Ovary (tissue), 3 donors: Measurements from ENCODE around the gene AGMO.

Experiments used
- POLR2A ChIP-seq: fragments of 450-650 bp; IDR thresholded peaks from one replicate; pipeline ENCODE4 v1.6.1; 2017; ENCODE audit warnings: antibody characterized with exemption, mild to moderate bottlenecking, moderate library complexity
- TF ChIP-seq, protein P1 (sequence below), 3 donors: fragments of 450-650 bp in 2 of 3; fragments of 200-600 bp in 1 of 3; IDR thresholded peaks; one replicate each; pipeline versions ENCODE4 v1.5.1 to v1.8.0; 2016 to 2022; ENCODE audit warnings: antibody characterized with exemption in 3 of 3, mild to moderate bottlenecking in 1 of 3
- donor health status: DM: no; HTN: no; CAD: no.

GRCh38 chr7:15345216-15345615, 216.6 kb downstream of the AGMO start:
- TF ChIP-seq, protein P1, sequence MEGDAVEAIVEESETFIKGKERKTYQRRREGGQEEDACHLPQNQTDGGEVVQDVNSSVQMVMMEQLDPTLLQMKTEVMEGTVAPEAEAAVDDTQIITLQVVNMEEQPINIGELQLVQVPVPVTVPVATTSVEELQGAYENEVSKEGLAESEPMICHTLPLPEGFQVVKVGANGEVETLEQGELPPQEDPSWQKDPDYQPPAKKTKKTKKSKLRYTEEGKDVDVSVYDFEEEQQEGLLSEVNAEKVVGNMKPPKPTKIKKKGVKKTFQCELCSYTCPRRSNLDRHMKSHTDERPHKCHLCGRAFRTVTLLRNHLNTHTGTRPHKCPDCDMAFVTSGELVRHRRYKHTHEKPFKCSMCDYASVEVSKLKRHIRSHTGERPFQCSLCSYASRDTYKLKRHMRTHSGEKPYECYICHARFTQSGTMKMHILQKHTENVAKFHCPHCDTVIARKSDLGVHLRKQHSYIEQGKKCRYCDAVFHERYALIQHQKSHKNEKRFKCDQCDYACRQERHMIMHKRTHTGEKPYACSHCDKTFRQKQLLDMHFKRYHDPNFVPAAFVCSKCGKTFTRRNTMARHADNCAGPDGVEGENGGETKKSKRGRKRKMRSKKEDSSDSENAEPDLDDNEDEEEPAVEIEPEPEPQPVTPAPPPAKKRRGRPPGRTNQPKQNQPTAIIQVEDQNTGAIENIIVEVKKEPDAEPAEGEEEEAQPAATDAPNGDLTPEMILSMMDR (IDR thresholded peaks at IDR 0.05) = no peak
- no peak for TF ChIP-seq POLR2A
